SK-N-SH (cell line): ENCODE measurements around the gene NDUFS7.

ENCODE experiments used
- CHD2 ChIP-seq: fragments of 150-350 bp; IDR thresholded peaks from 2 replicates; pipeline ENCODE4 v1.6.1; 2018; ENCODE audit warnings: low read length; ENCODE audit not compliant: partially characterized antibody
- CTCF ChIP-seq: fragments of 200-600 bp; sonication (generic); IDR thresholded peaks from 2 replicates; pipeline ENCODE4 v1.6.1; 2017; ENCODE audit warnings: antibody characterized with exemption, mild to moderate bottlenecking, moderate library complexity
- FOXM1 ChIP-seq: IDR thresholded peaks from 2 replicates; pipeline ENCODE4 v1.4.0; 2012; ENCODE audit warnings: low read depth, mild to moderate bottlenecking
- MAX ChIP-seq: IDR thresholded peaks from 2 replicates; pipeline ENCODE4 v1.4.0; 2012; ENCODE audit warnings: low read depth
- NRF1 ChIP-seq: IDR thresholded peaks from 2 replicates; pipeline ENCODE4 v1.6.1; 2012; ENCODE audit warnings: low read depth, mild to moderate bottlenecking, low read length
- POLR2AphosphoS5 ChIP-seq: IDR thresholded peaks from 2 replicates; pipeline ENCODE4 v1.6.1; 2012; ENCODE audit warnings: low read depth, low read length
- RAD21 ChIP-seq: IDR thresholded peaks from 2 replicates; pipeline ENCODE4 v1.6.1; 2012; ENCODE audit warnings: mild to moderate bottlenecking, low read length
- RXRA ChIP-seq: IDR thresholded peaks from 2 replicates; pipeline ENCODE4 v1.4.0; 2012; ENCODE audit warnings: low read depth, mild to moderate bottlenecking, borderline replicate concordance
- SIN3A ChIP-seq: IDR thresholded peaks from 2 replicates; pipeline ENCODE4 v1.6.1; 2012; ENCODE audit warnings: low read depth, mild to moderate bottlenecking, low read length, moderate library complexity, borderline replicate concordance
- USF1 ChIP-seq: IDR thresholded peaks from 2 replicates; pipeline ENCODE4 v1.4.0; 2012; ENCODE audit warnings: low read depth, borderline replicate concordance
- YY1 ChIP-seq: IDR thresholded peaks from 2 replicates; pipeline ENCODE4 v1.4.0; 2012; ENCODE audit warnings: low read depth, mild to moderate bottlenecking
- ZBTB33 ChIP-seq: IDR thresholded peaks from 2 replicates; pipeline ENCODE4 v1.4.0; 2012; ENCODE audit warnings: low read depth, borderline replicate concordance

GRCh38 chr19:1366296-1366695, 17.4 kb upstream of the NDUFS7 start:
- no peak for TF ChIP-seq CTCF
- no peak for TF ChIP-seq RXRA
- no peak for TF ChIP-seq POLR2AphosphoS5
- no peak for TF ChIP-seq NRF1
- no peak for TF ChIP-seq USF1
- no peak for TF ChIP-seq CHD2
- no peak for TF ChIP-seq RAD21
- no peak for TF ChIP-seq ZBTB33
- no peak for TF ChIP-seq YY1
- no peak for TF ChIP-seq SIN3A
- no peak for TF ChIP-seq FOXM1
- no peak for TF ChIP-seq MAX
